Urinary bladder (tissue), 4 donors: ENCODE results near the gene PTH2. TPM values are rescaled to one million over a fixed set of nuclear protein-coding genes. Genes with fewer than 3 reads are reported as not detected.
A peak's percentile ranks its signal among the peaks of the same experiment; 100 is the strongest.
"Not testable (repeated sequence)": the region's sequence is repeated elsewhere in the genome, so short reads cannot be mapped to it uniquely, and the experiment has no call there.

Experiments used
- DNase-seq: peaks from one replicate; pipeline ENCODE4 v3.0.0-alpha.2; 2015; ENCODE audit errors: extremely low spot score
- H3K27ac ChIP-seq: one replicate; pipeline ENCODE4 v1.5.1; 2013; ENCODE audit warnings: low read depth, mild to moderate bottlenecking, moderate library complexity
- H3K36me3 ChIP-seq: one replicate; pipeline ENCODE4 v1.6.1; 2013; ENCODE audit warnings: mild to moderate bottlenecking, moderate library complexity; ENCODE audit not compliant: insufficient read depth
- H3K4me1 ChIP-seq: one replicate; pipeline ENCODE4 v1.6.1; 2013; ENCODE audit warnings: mild to moderate bottlenecking, moderate library complexity; ENCODE audit not compliant: insufficient read depth
- H3K4me3 ChIP-seq: one replicate; pipeline ENCODE4 v1.5.1; 2013; ENCODE audit warnings: low read depth, low read length
- WGBS: extraction: QIAGEN DNeasy Blood & Tissue Kit; methylation state at CpG from one replicate; pipeline ENCODE4 v1.1.7; 2013; 5-methylcytosine and 5-hydroxymethylcytosine counted together
- polyA plus RNA-seq: library from polyadenylated mRNA; stranded (reverse); fragments of 200-250 nt; gene quantifications from one replicate; pipeline ENCODE4 v1.2.3, GENCODE V29; 2013
- total RNA-seq: library from RNA; depleted of rRNA; stranded (reverse); fragments of >200 nt; gene quantifications from one replicate; pipeline ENCODE4 v1.2.3, GENCODE V29; 2014
- donor health status: healthy with polysubstance abuse.
- donor health status: healthy.

Gene PTH2
- total RNA-seq (not detected), polyA plus RNA-seq (not detected)

- H3K4me3 ChIP-seq, result peak within 1 kb of the TSS; percentile 3
- WGBS, result 6% methylated on average over 42 of the region's 42 CpGs
- H3K27ac ChIP-seq, result no peak within 1 kb of the TSS
- no peak for DNase-seq
- H3K4me1 ChIP-seq, result peaks cover 1% of the 10 kb centered on the region
- no peaks in the 10 kb centered on the region for H3K36me3 ChIP-seq
Observed at GRCh38 chr19:49423071-49423984, at the start of gene PTH2. TSS of gene PTH2 (minus strand) at chr19:49423441. CDS start at chr19:49423339, 102 bp downstream.

GRCh38 chr19:49472936-49473335, 49.7 kb upstream of the PTH2 start:
- no peak overlapping the region for H3K4me3 ChIP-seq
- H3K4me1 ChIP-seq, result no peaks in the 10 kb centered on the region
- DNase-seq, result no peak
- 73% methylated on average over 9 of the region's 9 CpGs for WGBS
- no peak overlapping the region for H3K27ac ChIP-seq
- no peaks in the 10 kb centered on the region for H3K36me3 ChIP-seq

GRCh38 chr19:49470615-49470978, 47.4 kb upstream of the PTH2 start:
- no peak for DNase-seq
- 75% methylated on average over 8 of the region's 8 CpGs for WGBS
- no peak overlapping the region for H3K4me3 ChIP-seq
- H3K36me3 ChIP-seq, result no peaks in the 10 kb centered on the region
- no peaks in the 10 kb centered on the region for H3K4me1 ChIP-seq
- H3K27ac ChIP-seq, result no peak overlapping the region

GRCh38 chr19:49469828-49470614, 46.8 kb upstream of the PTH2 start:
- Histone ChIP-seq H3K36me3 (peaks cover 2% of the 10 kb centered on the region), H3K4me3 (no peak overlapping the region), H3K4me1 (no peaks in the 10 kb centered on the region), H3K27ac (peak overlapping the region; percentile 53)
- DNase-seq, result no peak
- 81% methylated on average over 25 of the region's 25 CpGs for WGBS

- no peaks in the 10 kb centered on the region for H3K4me1 ChIP-seq
- peaks cover 2% of the 10 kb centered on the region for H3K36me3 ChIP-seq
- no peak overlapping the region for H3K4me3 ChIP-seq
- peak; percentile 75 for DNase-seq
- 48% methylated on average over 15 of the region's 15 CpGs for WGBS
- peak overlapping the region; percentile 70 for H3K27ac ChIP-seq
Observed at GRCh38 chr19:49468746-49469447, 45.7 kb upstream of the PTH2 start.

GRCh38 chr19:49468199-49468598, 45.0 kb upstream of the PTH2 start:
- WGBS, result 81% methylated on average over 19 of the region's 19 CpGs
- Histone ChIP-seq H3K36me3 (peaks cover 2% of the 10 kb centered on the region), H3K27ac (peak overlapping the region; percentile 70), H3K4me1 (no peaks in the 10 kb centered on the region), H3K4me3 (no peak overlapping the region)
- no peak for DNase-seq

GRCh38 chr19:49465371-49465770, 42.1 kb upstream of the PTH2 start:
- Histone ChIP-seq H3K27ac (no peak overlapping the region), H3K4me3 (no peak overlapping the region), H3K4me1 (no peaks in the 10 kb centered on the region), H3K36me3 (peaks cover 2% of the 10 kb centered on the region)
- no peak for DNase-seq
- 89% methylated on average over 3 of the region's 3 CpGs for WGBS

GRCh38 chr19:49463960-49464740, 40.9 kb upstream of the PTH2 start:
- Histone ChIP-seq H3K36me3 (peaks cover 2% of the 10 kb centered on the region), H3K4me3 (no peak overlapping the region), H3K4me1 (no peaks in the 10 kb centered on the region), H3K27ac (no peak overlapping the region)
- 91% methylated on average over 39 of the region's 39 CpGs for WGBS
- DNase-seq, result no peak

GRCh38 chr19:49462492-49462891, 39.3 kb upstream of the PTH2 start:
- 87% methylated on average over 12 of the region's 12 CpGs for WGBS
- no peak for DNase-seq
- Histone ChIP-seq H3K4me3 (no peak overlapping the region), H3K27ac (no peak overlapping the region), H3K36me3 (peaks cover 2% of the 10 kb centered on the region), H3K4me1 (no peaks in the 10 kb centered on the region)

- DNase-seq, result no peak
- Histone ChIP-seq H3K27ac (no peak overlapping the region), H3K4me1 (no peaks in the 10 kb centered on the region), H3K36me3 (peaks cover 2% of the 10 kb centered on the region), H3K4me3 (no peak overlapping the region)
- 98% methylated on average over 37 of the region's 37 CpGs for WGBS
Observed at GRCh38 chr19:49461656-49462055, 38.4 kb upstream of the PTH2 start.

- H3K36me3 ChIP-seq, H3K27ac ChIP-seq, H3K4me1 ChIP-seq, H3K4me3 ChIP-seq, DNase-seq: not testable (repeated sequence)
- 0% methylated on average over 1 of the region's 1 CpG for WGBS
Observed at GRCh38 chr19:49461130-49461529, 37.9 kb upstream of the PTH2 start.

- Histone ChIP-seq H3K4me1 (no peaks in the 10 kb centered on the region), H3K27ac (no peak overlapping the region), H3K36me3 (no peaks in the 10 kb centered on the region), H3K4me3 (no peak overlapping the region)
- no peak for DNase-seq
- WGBS, result 95% methylated on average over 12 of the region's 12 CpGs
Observed at GRCh38 chr19:49459388-49459787, 36.1 kb upstream of the PTH2 start.

GRCh38 chr19:49458567-49458903, 35.3 kb upstream of the PTH2 start:
- 89% methylated on average over 5 of the region's 5 CpGs for WGBS
- DNase-seq, result no peak
- Histone ChIP-seq H3K27ac (no peak overlapping the region), H3K4me3 (no peak overlapping the region), H3K36me3 (no peaks in the 10 kb centered on the region), H3K4me1 (no peaks in the 10 kb centered on the region)
